SKM-1 treated with dmso at 0.1 percent for 144 hours (cell line): Measurements from ENCODE around the gene LHX2.
"Not testable (repeated sequence)": the region's sequence is repeated elsewhere in the genome, so short reads cannot be mapped to it uniquely, and the experiment has no call there.

Experiments used
- DNase-seq: peaks from one replicate; lab custom pipeline; 2025; ENCODE audit not compliant: unreplicated experiment; lab: John Stamatoyannopoulos, UW

Gene LHX2

GRCh38 chr9:124011460-124012301 is at the start of gene LHX2:
TSS of gene LHX2 (plus strand) at chr9:124011768. CDS start at chr9:124012349, 581 bp downstream.
- DNase-seq = no peak

- no peak for DNase-seq
Measured at GRCh38 chr9:123964761-123965160, 46.8 kb upstream of the LHX2 start.

- no peak for DNase-seq
Measured at GRCh38 chr9:123965801-123966686, 45.5 kb upstream of the LHX2 start.

GRCh38 chr9:123967323-123967722 is 44.2 kb upstream of the LHX2 start:
- no peak for DNase-seq

GRCh38 chr9:123972618-123973017 is 39.0 kb upstream of the LHX2 start:
- DNase-seq = no peak

GRCh38 chr9:123973590-123974223 is 37.9 kb upstream of the LHX2 start:
- DNase-seq = no peak

GRCh38 chr9:123974471-123974870 is 37.1 kb upstream of the LHX2 start:
- no peak for DNase-seq

- no peak for DNase-seq
Measured at GRCh38 chr9:123975871-123976270, 35.7 kb upstream of the LHX2 start.

GRCh38 chr9:123976579-123976978 is 35.0 kb upstream of the LHX2 start:
- not testable (repeated sequence) for DNase-seq

GRCh38 chr9:123978981-123979380 is 32.6 kb upstream of the LHX2 start:
- DNase-seq = no peak

GRCh38 chr9:123982535-123982934 is 29.0 kb upstream of the LHX2 start:
- DNase-seq = no peak

GRCh38 chr9:123983047-123983446 is 28.5 kb upstream of the LHX2 start:
- DNase-seq = no peak

- DNase-seq = no peak
Measured at GRCh38 chr9:123984802-123985201, 26.8 kb upstream of the LHX2 start.

GRCh38 chr9:123985869-123986268 is 25.7 kb upstream of the LHX2 start:
- DNase-seq = no peak

GRCh38 chr9:123990427-123990826 is 21.1 kb upstream of the LHX2 start:
- no peak for DNase-seq

- DNase-seq = not testable (repeated sequence)
Measured at GRCh38 chr9:123992679-123993078, 18.9 kb upstream of the LHX2 start.

GRCh38 chr9:123996731-123997421 is 14.7 kb upstream of the LHX2 start:
- DNase-seq = no peak

GRCh38 chr9:123997665-123998277 is 13.8 kb upstream of the LHX2 start:
- DNase-seq = no peak

- DNase-seq = no peak
Measured at GRCh38 chr9:123998278-123998925, 13.2 kb upstream of the LHX2 start.
